H4 (cell line): ENCODE results near the gene CEP41. TPM values are rescaled to one million over a fixed set of nuclear protein-coding genes. Genes with fewer than 3 reads are reported as not detected.

Experiments used
- DNase-seq: peaks from one replicate; pipeline ENCODE4 v3.0.0-alpha.2; 2015; ENCODE audit warnings: low spot score
- total RNA-seq: library from RNA; depleted of rRNA; stranded (reverse); fragments of >200 nt; shearing (Covaris generic); gene quantifications from 2 replicates; pipeline ENCODE4 v1.2.3, GENCODE V29; 2014

The CEP41 gene
- total RNA-seq, 1 experiment from 2014 or later = 36.0 TPM

DNA sequence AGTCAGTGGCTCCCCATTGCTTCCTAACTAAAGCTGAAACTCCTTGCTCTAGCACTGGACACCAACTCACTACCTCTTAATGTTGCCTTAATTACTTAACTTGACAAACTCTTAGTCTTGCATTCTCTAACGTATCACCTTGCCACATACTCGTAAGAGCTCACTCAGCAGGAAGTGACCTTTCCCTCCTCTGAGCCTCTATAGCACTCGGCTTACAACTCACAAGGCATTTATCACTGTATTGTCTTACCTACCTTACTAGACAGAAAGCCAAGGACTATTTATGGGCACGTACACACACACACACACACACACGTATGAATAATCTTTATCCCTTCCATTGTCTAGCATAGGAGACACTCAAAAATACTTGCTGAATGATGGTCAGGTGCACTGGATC, 21.2 kb downstream of the CEP41 start:
- DNase-seq = no peak

DNA sequence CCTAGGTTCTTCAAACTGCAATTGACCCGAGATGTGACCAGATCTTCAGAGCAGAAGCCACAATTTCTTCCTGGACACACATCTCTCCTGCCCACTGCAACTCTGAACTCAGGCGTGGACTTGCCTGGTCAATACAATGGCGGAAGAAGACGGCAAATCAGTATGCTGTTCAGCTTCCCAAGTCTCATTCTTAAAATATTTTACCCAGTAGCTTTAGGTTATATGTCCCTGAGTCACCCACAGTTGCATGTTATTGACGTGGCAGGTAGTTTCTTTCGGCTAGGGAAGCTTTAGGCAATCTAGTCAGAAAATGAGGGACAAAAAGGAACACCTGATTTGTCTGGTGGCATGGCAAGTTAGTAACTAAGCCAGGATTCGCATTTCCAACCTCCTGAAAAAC, 22.5 kb downstream of the CEP41 start:
- DNase-seq = no peak

DNA sequence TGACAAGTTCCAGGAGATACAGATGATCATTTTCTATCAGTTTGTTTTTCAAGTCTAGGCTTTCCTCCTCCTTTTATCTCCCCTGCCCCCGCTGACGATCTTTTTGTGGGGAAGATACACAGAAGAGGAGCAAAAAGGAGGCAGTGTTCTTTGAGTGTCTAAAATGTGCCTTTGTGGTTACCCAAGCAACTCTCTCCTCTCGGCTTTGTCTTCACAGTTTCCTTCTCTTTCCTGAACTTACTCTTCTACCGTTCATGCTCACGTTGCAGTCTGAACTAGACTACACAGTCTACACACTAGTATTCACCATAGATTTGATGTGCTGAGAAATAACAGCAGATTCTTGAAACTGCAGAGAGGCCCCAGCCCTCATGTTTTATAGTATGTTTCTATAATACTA, 23.6 kb downstream of the CEP41 start:
- DNase-seq = no peak

DNA sequence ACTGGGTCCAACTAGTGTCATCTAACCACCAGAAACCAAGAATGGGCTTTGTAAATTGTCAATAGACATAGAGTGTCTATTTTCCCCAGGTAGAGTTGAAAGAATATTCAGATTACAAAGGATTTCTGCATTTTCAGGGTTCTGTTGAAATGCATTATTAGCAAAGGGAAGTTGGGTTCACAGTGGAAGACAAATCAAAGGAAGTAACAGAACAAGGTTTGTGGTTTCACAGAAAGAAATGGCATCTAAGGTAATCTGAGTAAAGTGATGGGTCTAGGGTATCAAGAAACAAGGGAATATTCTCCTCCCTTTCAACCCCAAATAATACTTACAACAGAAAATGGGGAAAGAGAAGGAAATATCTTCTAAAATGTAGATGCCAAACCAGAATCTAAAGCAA, 25.8 kb downstream of the CEP41 start:
- no peak for DNase-seq

DNA sequence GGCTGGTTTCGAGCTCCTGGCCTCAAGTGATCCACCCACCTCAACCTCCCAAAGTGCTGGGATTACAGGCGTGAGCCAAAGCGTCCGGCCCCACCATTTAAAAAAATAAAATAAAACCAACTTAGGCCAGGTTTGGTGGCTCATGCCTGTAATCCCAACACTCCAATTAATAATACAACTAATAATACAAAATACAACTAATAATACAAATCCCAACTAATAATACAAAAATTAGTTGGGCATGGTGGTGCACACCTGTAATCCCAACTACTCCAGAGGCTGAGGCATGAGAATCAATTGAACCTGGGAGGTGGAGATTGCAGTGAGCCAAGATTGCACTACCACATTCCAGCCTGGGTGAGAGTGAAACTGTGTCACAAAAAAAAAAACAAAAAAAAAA, 27.6 kb downstream of the CEP41 start:
- DNase-seq = no peak

DNA sequence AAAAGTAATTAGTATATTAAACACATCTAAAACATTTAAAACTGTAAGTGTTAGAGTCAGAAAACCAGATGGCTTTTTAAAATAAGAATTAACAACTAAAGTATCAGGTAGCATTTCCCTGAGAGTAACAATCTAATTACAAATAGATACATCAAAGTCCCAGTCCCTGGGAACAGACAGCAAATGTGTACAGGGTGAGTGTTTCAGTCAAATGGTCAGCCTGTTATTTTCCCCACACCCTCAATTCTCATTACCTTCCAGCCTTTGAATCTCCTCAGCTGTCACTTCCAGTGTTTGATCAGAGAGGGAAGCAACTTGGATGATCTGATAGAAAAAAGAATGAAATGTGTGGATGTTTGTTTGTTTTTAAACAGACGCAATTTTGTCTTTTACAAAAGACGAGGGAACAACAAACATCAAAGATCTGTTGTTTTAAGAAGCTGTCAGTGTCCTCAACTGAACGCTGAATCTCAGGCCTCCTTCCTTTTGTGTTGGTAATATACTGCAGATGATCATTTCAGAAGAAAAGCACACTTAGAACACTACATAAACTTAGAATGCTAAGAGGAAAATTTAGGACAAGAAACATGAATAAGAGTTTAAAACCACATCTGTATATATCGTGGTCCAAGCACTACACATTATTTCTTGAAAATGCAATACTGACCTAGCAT, 29.8 kb downstream of the CEP41 start:
- DNase-seq = no peak

DNA sequence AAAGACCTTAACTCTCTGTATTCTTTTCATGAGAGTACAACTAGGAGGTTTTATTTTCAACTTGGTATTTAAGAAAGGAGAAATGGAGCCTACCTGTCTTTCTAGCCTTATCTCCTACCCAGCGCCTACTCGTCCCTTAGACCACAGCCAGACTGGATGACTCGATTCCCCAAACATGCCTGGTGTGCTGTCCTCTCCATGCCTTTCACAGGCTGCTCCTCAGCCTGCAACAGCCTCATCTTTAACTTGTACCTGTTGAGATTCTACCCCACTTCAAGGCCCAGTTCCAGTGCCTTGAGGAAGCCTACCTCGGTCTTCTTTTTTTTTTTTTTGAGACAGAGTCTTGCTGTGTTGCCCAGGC, 31.1 kb downstream of the CEP41 start:
- DNase-seq = no peak

DNA sequence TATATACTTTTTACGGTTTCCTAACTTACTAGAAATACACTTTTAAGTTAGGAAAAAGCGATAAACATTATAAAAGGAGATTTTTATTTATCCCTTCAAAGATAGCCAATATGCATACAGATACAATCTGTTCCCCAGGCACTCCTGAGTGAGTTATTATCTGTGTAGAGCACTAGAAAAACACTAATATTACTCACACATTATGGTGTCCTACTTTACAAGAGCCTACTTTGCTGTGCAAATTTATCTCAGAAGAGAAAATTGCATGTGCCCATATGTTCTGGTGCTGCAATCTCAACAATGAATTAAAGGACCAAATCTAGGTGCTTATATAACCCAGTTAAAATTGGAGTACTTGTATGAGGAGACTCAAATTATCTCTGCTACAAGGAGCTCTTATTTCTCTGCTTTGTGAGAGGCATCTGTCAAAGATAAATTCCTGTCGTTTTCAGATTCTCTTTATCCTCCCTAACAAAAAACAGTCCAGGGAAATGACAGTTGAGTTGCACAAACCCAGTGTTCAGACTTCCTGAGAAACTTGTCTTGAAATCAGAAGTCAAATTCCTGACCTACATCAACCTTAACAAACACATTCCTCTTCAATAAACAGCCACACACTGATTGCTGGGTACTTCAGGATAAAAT, 31.6 kb downstream of the CEP41 start:
- DNase-seq = no peak

DNA sequence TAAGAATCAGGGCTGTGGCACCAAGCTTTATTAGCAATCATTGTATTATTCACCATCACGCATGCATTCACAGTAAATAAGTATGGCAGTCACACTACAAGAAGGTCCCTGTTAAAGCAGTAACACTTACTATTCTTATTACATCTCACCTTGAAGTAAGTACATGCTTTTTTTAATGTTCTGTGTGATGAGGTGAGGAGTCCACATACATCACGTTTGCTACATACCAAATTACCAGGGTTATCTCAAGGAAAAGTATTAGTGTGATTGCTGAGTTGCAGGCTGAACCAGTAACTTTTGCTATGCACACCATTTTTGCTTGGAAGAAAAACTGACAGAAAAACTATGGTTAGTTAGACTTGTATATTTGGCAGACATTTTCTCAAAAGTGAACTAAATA, 35.8 kb downstream of the CEP41 start:
- DNase-seq = no peak

DNA sequence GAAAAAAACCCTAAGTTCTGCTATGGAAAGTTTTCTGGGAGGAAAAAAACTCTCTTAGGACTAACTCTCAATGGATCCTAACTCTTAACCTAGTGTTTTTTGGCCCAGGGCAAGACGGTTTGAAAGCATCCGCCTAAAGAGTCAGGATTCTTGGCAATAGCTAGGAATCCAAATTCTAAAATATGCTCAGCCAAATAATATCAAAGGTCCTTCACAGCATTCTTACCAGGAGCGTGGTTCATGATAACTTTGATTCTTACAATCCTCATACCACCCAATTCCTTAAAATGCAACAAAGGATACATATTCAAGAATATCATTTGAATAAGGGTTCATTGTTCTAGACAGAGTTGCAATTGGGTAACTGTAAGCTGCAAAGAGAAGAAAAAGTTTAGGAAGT, 39.2 kb downstream of the CEP41 start:
- no peak for DNase-seq

DNA sequence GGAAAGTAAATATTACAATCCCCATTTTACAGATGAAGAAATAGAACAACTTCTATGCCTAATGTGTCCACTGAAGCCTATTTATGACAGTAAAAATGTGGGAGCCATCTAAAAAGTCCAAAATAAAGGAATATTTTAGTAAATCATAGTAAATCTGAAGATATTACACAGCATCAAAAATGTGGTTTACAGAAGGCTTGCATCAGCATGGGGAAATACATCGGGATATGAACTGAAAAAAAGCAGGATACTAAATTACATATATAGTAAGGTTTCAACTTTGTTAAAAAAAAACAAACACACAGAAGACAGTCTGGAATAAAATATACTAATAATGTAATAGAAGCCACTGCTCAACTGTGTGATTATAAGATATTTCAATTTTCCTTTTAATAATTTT, 39.7 kb downstream of the CEP41 start:
- no peak for DNase-seq

DNA sequence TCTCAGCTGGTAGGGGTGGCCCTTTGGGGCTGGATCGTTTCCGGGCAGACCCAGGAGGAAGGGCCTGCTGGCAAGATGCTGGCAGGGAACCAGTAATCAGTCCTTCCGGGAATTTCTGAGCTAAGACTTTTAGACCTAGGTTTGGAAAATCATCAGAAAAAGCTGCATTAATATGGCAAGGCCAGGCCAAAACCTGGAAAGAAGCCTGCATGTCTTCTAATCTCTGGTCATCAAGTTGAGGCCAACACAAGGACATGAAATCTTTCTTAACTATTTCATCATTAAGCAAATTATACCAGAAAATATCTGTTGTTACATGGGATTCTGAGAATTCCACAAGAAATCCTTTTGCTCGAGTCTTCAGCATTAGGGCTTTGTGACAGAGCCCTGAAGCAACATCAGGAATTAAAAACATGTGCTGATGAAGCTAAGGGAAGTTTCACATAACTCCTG, 40.7 kb downstream of the CEP41 start:
- no peak for DNase-seq

DNA sequence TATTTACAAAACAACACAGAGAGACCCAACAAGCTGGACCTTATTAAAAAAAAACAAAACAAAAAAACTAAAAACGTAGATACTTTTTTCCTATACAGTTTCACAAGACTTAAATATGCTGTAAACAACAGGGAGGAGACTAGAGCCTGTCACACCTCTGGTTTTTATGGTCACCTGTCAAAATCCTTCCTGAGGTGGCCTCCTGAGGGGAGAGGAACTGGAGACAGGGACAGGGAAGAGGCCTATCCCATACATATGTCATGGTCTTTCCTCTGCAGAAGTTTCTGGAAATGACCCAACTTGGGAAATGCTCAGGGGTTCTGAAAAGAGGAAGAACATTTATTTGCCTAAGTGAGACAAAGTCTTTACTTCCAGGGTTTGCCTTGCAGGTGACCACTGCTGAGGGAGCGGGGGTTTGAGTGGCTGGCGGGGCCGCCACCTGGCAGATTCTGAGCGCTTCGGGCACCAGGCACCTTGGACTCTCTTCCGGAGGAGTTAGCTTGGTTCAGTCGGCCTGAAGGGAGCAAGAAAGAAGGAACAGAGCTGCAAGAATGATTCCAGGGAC, 42.2 kb downstream of the CEP41 start:
- no peak for DNase-seq

DNA sequence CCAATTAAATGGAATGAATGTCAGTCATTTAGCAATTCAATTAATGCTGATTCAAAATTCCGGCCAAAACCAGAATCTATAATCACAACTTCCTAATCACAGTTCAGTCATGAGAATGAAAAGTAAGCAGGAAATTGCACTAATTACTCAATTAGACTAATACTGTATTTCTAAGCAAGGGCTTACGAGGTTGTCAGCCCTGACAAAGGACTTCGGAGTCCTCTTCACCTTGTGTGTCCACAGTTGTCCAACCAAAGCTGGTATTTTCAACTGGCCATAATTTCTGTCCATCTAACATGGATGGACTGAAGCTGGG, 43.1 kb downstream of the CEP41 start:
- no peak for DNase-seq

DNA sequence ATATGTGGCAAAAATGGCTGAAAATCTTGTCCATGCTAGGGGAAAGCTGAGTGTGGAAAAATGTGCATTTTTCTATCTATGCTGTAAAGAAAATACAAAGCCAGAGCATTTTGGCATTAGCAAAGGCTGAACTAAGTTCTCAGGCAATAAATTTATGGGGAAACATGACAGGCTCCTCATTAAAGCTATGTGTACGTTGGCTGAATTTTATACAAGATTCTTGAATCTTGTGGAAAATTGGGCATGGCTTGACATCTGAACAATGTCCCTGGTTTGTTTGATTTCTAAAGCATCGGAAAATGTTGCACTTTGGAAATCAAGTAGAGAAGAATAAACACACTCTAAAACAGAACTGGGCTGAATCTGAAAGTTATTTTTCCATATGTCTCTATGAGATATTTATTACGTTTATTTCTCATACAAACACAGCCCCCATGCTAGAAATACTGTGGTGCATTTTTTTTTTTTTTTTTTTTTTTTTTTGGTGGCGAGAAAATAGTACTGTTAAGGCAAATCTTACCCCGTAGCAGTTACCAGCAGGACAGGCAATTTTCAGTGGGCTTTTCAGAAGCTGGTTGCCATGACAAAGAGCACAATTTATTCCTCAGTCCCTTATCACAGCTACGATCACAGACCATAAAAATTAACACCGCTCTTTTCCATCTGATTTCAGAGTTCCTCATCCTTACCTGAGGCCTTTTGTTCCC, 43.6 kb downstream of the CEP41 start:
- DNase-seq = no peak

DNA sequence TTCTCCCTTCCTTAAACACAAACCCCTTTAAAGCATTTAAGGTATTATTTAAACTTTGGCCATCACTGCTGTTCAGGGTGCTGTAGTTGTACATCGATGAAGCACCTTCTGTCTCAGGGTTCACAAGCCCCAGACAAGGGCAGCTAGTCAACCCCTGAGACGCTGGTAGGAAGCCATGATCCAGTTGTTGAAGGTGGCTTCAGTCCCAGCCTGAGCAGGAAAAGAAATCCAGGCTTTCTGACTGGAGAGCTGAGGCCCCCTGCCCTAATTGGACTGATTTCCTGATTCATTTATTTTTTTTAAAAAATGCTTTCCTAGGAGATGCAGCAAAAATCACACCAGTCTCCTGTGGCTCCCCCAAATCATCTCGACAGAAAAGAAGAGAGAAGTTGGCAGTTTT, 44.7 kb downstream of the CEP41 start:
- no peak for DNase-seq

DNA sequence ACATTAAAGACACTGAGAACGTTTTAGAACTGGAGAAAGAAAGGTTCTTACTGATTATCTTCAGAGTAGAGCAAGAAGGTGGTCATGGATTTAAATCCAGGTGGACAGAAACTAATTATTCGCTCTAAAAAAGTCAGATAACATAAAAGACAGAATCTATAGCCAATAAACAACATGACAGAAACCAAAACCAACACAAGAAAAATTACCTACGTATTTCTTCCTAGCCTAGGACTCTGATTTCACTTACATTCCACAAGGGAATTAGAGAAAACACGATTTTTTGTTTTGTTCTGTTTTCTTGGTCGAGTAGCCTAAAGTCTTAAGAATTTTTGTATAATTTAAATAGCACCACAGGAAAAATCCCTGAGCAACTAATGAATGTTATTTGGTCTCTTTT, 45.4 kb downstream of the CEP41 start:
- no peak for DNase-seq

DNA sequence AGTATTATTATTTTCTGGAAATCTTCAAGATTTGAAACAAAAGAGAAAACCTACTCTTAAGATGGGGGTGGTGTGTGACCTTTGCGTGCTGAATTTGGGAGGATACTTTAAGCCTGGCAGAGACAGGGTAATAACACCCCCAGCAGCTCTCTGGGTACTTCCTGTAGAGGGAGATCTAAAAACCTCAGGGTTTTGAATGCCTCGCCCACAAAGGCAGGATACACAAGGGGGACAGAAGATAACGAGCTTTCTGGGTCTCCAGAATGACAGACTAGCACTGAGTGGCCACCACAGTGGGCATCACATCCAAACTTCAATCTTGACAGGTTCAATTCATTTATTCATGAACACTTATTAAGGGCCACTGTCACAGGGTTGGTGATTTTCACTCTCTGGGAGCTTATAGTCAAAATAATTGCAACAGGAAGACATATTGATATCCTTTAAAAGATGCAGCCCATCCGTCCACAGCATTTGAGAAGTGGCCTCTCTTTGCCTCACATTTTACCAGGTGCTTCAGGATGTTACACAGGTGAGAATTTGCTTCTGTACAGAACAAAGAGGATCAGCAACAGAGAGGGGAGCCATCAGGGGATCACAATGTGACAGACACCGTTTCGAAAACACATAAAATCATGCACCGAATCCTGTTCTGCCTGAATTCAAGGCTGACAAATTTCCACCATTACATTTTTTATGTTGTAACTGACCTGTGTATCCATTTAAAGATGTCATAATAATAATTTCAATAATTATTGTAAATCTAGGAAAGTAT, 46.2 kb downstream of the CEP41 start:
- no peak for DNase-seq

DNA sequence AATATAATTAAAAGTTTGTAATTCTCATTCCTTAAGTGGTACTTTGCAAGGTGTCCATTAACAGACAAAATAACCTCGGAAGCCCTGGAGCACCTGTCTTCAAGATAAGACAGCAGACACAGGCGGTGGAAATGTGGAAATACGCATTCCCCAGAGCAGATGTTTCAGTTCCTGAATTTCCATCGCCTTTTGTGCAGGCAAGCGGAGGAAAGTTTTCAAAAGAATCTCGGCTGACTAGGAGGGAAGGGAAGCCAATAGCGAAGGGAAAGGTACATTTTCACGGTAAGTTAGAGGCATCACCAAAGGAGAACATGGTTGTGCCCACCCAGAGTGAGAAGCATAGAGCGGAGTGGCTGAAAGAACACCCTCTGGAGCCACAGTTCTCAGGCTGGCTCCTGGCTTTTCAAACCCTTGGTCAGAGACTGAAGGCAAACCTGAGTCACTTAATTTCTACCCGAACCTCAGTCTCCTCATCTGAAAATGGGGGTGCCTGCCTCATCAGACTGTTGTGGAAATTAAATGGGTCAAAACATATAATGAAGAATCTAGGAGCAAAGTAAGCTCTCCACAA, 46.9 kb downstream of the CEP41 start:
- no peak for DNase-seq

DNA sequence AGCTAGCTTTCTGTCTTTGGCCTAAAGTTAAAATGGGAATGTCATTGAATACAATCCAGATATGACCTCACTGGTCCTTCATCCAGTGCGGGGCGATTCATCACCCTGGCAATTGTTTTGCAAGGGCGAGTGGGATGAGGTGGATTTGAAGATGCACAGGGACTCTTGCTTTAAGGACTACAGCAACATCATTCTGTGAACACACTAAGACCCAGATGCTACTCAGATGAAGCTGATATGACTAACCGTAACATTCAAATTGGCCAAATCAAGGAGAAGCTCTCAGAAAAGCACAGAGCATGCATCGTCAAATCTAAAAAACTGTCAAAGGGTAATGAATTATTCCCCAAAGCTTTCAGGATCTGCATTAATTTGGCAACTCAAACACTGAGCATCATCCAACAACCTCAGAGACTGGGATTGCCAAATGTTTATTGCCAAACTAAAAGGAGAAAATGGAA, 47.7 kb downstream of the CEP41 start:
- DNase-seq = no peak

DNA sequence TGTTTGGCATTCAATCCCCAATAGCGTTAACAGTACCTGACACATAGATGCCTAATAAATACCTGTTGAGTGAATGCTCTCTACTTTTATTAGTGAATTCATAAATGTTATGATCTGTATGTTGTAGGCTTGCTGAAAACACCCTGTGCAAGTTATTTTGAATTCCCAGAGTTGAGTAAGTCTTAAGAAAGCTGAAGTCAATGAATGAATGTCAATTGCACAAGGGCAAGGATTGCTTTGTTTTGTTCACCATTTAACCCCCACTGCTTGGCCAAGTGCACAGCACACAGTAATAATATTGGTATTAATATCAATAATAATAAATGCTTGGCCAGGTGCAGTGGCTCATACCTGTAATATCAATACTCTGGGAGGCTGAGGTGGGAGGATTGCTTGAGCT, 50.3 kb downstream of the CEP41 start:
- DNase-seq = no peak

DNA sequence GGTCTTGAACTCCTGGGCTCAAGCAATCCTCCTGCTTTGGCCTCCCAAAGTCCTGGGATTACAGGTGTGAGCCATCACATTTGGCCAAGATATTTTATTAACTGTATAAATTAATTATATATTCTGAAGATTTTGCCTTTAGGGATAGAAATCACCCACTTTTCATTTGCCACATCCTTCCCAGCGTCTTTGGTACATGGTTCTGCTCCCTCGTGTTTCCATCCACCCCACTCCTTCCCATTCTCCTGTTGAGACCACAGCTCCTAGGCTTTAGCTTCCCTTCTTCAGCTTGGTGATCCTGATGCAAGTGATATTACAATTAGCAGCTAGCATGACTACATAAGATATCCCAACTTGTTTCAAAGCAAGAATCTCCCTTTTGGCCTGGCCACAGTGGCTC, 52.1 kb downstream of the CEP41 start:
- DNase-seq = no peak
